Measurements from ENCODE around the gene PDE6B. TPM values are rescaled to one million over a fixed set of nuclear protein-coding genes. Genes with fewer than 3 reads are reported as not detected.

PDE6B gene
- polyA plus RNA-seq, 1 donor from 2014 or later, result 3.2 TPM

DNA sequence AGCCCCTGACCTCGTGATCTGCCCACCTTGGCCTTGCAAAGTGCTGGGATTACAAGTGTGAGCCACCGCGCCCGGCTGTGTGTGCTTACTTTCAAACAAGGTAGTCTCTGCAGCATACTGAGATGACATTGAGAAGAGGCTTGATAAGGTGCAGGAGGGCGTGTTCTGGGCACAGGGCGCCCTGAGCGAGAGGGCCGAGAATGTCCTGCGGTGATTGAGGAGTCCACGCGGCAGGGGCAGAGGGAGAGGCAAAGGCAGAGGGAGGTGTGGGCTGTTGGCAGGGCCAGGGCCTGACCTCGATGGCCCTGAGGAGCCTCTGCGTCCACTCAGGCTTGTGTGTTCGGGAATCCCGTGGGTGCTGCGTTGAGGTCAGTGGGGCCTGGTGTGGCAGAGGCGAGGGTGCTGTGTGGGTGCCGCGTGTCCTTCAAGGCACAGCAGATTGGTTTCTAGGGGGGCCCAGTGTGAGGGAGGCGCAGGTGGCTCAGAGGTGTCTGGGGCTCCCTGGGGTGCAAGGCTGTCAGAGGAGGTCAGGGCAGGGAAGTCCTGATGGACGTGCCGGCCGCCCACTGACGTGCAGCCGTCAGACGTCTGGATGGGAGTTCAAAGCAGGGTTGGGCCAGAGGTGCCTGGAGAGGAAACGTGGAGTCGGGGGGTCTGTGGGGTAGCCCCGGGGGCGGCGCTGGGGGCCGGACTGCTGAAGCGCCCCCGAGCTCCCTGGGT lies 92.4 kb downstream of the PDE6B start:
- TF ChIP-seq MXI1 (conservative IDR thresholded peaks at IDR 0.05; ENCODE audit: poor library complexity, severe bottlenecking) (no peak), SMC3 (conservative IDR thresholded peaks at IDR 0.05; ENCODE audit: poor library complexity) (no peak), REST (IDR thresholded peaks at IDR 0.05; ENCODE audit: borderline replicate concordance) (no peak), RAD21 (conservative IDR thresholded peaks at IDR 0.05) (no peak), EP300 (conservative IDR thresholded peaks at IDR 0.05; ENCODE audit: poor library complexity, severe bottlenecking) (no peak), TAF1 (IDR thresholded peaks at IDR 0.05; ENCODE audit: low read depth) (no peak), POLR2AphosphoS5 (IDR thresholded peaks at IDR 0.05) (no peak), EZH2 (IDR thresholded peaks at IDR 0.05; ENCODE audit: borderline replicate concordance, insufficient read depth, low read length, poor library complexity, severe bottlenecking) (no peak), CTCF (IDR thresholded peaks at IDR 0.05; ENCODE audit: poor library complexity, severe bottlenecking) (no peak)
- H3K9me2 ChIP-seq (ENCODE audit: insufficient read depth, low read length), result no peaks in the 10 kb centered on the region

GRCh38 chr4:718460-718859 lies 93.1 kb downstream of the PDE6B start:
- H3K36me3 ChIP-seq (ENCODE audit: insufficient read depth, low read length), result no peaks in the 10 kb centered on the region
- no peak overlapping the region for H3K4me3 ChIP-seq (ENCODE audit: low read length)
- no peaks in the 10 kb centered on the region for H3K9me3 ChIP-seq (ENCODE audit: low read length)
- H3K9me2 ChIP-seq (ENCODE audit: insufficient read depth, low read length), result no peaks in the 10 kb centered on the region
- TF ChIP-seq TAF1 (IDR thresholded peaks at IDR 0.05; ENCODE audit: low read depth), result no peak
- no peak for TF ChIP-seq POLR2AphosphoS5 (IDR thresholded peaks at IDR 0.05)
- no peak for TF ChIP-seq EZH2 (IDR thresholded peaks at IDR 0.05; ENCODE audit: borderline replicate concordance, insufficient read depth, low read length, poor library complexity, severe bottlenecking)
- TF ChIP-seq SMC3 (conservative IDR thresholded peaks at IDR 0.05; ENCODE audit: poor library complexity), result no peak
- no peak for TF ChIP-seq REST (IDR thresholded peaks at IDR 0.05; ENCODE audit: borderline replicate concordance)
- TF ChIP-seq CTCF (IDR thresholded peaks at IDR 0.05; ENCODE audit: poor library complexity, severe bottlenecking), result no peak
- TF ChIP-seq RAD21 (conservative IDR thresholded peaks at IDR 0.05), result no peak
- no peak for TF ChIP-seq EP300 (conservative IDR thresholded peaks at IDR 0.05; ENCODE audit: poor library complexity, severe bottlenecking)
- TF ChIP-seq MXI1 (conservative IDR thresholded peaks at IDR 0.05; ENCODE audit: poor library complexity, severe bottlenecking), result no peak
- no peak overlapping the region for H3K4me2 ChIP-seq (ENCODE audit: low read length)
- H2AFZ ChIP-seq (ENCODE audit: low read depth, low read length), result no peak overlapping the region
- H3F3A ChIP-seq (ENCODE audit: insufficient read depth, low read length, poor library complexity, severe bottlenecking), result no peaks in the 10 kb centered on the region
- no peak overlapping the region for H3K27ac ChIP-seq (ENCODE audit: low read length)
- H4K20me1 ChIP-seq (ENCODE audit: insufficient read depth), result peaks cover 26% of the 10 kb centered on the region
- peaks cover 42% of the 10 kb centered on the region for H3K79me2 ChIP-seq (replicated peaks; ENCODE audit: insufficient read depth, low read length)
- no peaks in the 10 kb centered on the region for H3K27me3 ChIP-seq (ENCODE audit: insufficient read depth, low read depth, low read length)
- H3K9ac ChIP-seq (ENCODE audit: low read length), result no peak overlapping the region

More for the DNA sequence above, 92.4 kb downstream of the PDE6B start:
- Histone ChIP-seq H3F3A (ENCODE audit: insufficient read depth, low read length, poor library complexity, severe bottlenecking) (no peaks in the 10 kb centered on the region), H3K27ac (ENCODE audit: low read length) (no peak overlapping the region), H3K36me3 (ENCODE audit: insufficient read depth, low read length) (no peaks in the 10 kb centered on the region), H3K4me2 (ENCODE audit: low read length) (no peak overlapping the region), H4K20me1 (ENCODE audit: insufficient read depth) (peaks cover 33% of the 10 kb centered on the region), H3K9me3 (ENCODE audit: low read length) (no peaks in the 10 kb centered on the region), H3K4me3 (ENCODE audit: low read length) (no peak overlapping the region), H2AFZ (ENCODE audit: low read depth, low read length) (no peak overlapping the region), H3K27me3 (ENCODE audit: insufficient read depth, low read depth, low read length) (no peaks in the 10 kb centered on the region), H3K79me2 (replicated peaks; ENCODE audit: insufficient read depth, low read length) (peaks cover 44% of the 10 kb centered on the region), H3K9ac (ENCODE audit: low read length) (no peak overlapping the region)
